GM18498 (cell line): ENCODE results near the gene VAPB.
"Not testable (repeated sequence)": the region's sequence is repeated elsewhere in the genome, so short reads cannot be mapped to it uniquely, and the experiment has no call there.

Experiments
- ATAC-seq: cut with Tn5 transposase; IDR thresholded peaks from one replicate; pipeline ENCODE4 v1.9.1; 2021; ENCODE audit warnings: mild to moderate bottlenecking, moderate library complexity; ENCODE audit not compliant: unreplicated experiment

Gene VAPB

DNA sequence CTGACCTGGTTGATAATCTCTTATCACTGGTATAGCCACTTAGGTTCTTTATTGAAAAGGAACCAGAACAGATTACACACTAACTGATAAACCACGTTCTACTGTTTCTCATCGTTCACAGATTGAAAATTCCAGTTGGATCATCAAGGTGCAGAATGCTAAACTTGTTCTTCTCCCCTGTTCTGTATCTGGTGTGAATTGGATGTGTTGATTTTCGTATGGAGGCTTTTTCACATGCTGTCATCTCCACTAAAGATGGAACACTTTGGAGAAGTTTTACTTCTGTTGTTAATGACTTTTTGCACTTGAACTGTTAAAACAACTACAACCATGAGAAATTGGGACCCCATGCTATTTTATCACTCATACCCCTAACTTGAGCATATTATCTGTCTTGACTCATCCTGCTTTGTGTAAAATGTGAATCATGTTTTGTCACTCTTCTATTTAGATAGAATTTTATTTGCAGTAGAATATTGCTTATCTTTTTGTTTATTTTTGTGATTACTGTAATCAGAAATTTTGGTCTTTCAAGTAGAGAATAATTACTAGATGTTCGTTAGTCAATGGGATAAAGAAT lies 17.5 kb downstream of the VAPB start:
- ATAC-seq: no peak

DNA sequence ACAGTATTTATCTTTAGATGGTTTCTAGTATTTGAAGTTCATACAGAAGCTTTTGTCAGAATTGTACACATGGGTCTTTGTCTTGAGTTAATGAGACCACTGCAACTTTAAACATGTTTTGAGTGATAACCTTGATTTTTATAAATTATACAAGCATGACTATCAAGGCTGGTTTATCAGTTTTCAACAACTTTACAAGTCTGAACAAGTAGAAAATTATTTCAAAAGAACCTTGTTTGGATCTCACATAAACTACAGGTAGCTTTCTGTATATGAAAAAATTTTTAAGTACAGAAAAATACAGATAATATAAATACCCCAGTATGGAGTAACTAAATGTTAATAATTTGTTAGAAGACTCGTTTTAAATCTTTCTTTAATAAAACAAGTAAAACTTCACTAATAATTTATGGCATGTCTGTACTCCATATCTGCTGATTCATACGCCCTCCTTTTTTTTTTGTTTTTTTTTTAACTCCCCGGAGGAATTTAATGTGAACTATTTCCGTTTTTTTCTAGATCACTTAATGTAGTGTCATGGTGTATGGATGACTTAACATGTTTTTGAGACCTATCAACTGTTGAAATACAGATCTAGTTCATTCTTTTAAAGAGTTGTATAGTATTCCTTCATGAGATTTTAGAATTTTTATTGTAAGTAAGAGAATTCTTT lies 18.3 kb downstream of the VAPB start:
- no peak for ATAC-seq

DNA sequence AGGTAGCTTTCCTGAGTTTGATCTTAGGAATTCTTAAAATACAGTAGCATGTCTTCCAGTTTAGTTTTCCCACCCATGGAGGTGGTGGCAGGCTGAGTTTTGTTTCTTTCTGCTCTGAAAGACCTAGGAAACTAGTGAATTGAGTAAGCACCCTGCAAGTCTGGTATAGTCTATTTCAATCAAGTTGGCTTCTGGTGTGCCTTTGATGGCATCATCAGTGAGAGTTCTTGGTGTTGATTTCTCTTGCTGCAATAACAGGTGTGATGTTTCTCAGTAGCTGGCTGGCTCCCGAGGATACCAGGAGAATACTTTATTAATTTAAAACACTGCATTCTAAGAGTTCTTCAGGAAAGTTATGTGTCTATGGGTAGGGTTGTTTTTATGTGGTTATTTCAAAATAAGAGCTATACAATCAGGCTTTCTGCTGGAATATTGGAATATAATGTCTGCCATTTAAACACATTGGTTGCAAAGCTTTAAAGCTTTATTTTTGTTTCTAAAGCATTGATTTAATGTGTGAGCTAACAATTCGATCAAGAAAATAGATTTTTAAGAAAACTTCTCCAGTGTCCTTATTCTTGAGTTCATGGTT lies 19.0 kb downstream of the VAPB start:
- no peak for ATAC-seq

DNA sequence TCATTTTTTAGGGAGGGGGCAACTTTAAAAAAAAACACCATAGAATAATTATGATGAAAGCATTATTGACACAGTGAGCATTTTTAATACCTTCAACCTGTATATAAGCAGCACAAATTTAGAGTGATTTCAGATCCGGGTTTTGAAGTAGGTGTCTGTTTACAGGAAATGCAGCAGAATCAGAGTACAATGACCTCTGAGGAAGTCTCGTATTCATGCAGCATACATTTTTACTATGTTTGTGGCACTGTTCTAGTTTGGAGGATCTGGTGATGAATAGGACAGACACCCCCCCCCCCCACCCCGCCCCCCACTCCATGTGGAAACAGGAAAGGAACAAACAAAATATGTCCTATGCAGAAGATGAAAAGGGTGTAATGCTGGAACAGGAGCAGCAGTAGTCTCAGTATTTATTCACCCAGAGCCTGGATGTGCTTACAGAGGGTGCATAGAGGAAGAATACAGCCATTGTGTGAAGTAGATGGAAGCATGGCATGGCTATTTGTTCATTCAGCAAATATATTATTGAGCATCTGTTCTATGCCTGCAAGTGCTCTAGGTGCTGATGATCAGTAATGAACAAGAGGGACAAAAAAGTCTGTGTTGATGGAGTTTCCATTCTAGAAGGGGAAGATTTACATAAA lies 19.7 kb downstream of the VAPB start:
- no peak for ATAC-seq

DNA sequence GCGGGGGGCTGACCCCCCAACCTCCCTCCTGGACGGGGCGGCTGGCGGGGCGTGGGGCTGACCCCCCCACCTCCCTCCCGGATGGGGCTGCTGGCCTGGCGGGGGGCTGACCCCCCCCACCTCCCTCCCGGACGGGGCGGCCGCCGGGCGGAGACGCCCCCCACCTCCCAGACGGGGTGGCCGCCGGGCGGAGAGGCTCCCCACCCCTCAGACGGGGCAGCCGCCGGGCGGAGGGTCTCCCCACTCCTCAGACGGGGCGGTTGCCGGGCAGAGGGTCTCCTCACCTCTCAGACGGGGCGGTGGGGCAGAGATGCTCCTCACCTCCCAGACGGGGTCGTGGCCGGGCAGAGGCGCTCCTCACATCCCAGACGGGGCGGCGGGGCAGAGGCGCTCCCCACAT lies 25.2 kb downstream of the VAPB start:
- not testable (repeated sequence) for ATAC-seq

DNA sequence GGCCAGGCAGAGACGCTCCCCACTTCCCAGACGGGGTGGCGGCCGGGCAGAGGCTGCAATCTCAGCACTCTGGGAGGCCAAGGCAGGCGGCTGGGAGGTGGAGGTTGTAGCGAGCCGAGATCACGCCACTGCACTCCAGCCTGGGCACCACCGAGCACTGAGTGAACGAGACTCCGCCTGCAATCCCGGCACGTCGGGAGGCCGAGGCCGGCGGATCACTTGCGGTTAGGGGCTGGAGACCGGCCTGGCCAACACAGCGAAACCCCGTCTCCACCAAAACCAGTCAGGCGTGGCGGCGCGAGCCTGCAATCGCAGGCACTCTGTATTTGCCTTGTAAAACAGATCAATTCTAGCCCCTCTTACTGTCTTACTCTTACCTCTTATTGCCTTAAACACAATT lies 25.8 kb downstream of the VAPB start:
- ATAC-seq: not testable (repeated sequence)

DNA sequence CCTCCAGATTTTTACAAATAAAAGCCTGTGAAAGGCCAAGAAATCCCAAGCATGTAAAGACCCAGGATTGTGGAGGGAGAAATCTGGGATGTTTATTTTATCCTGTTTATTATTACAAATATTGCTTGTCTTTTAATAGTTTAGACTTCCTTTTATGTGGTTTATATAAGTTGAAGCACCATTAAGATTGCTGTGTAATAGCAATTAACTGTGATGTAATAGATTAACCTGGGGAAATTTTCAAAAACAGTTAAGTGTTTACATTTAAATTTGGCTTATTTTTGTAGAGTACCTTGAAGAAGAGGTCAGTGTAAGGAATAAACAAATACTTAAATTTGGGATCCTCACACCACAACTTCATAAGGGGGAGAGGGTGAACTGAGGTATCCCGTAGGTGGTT lies 27.0 kb downstream of the VAPB start:
- no peak for ATAC-seq

DNA sequence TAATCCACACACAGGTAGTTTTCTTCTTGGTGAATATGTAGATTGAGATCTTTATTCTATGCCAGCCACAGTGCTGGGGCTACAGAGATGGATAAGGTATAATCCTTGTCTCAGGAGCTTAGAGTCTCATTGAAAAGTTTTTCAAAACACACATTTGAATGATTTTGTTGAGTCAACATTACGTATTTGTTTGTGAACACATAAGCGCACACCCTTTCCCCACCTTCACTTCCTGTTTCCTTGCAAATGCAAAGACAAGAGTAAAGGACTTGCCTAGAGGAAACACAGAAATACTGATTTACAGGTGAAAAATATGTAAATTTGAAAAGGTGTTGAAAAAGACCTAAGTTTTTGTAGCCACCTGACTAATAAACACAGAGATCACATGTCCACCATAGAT lies 27.8 kb downstream of the VAPB start:
- no peak for ATAC-seq

DNA sequence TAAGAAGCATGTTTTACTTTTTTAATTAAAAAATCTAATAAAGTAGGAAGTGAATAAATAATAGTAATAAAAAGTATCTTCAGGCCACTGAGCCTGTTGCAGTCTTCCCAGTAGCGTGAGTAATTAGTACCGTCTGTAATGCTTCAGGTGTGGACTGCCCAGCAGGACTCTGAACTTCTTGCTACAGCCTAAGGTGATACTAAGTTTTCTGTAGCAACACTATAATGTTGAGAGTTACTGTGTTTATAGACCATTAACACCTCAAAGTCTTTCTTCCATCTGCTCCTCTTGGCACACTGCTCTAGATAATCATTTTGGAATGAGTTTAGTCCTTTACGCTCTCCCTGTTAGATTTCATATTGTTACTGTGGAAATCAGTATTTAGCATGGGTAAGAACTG lies 28.4 kb downstream of the VAPB start:
- ATAC-seq: no peak

DNA sequence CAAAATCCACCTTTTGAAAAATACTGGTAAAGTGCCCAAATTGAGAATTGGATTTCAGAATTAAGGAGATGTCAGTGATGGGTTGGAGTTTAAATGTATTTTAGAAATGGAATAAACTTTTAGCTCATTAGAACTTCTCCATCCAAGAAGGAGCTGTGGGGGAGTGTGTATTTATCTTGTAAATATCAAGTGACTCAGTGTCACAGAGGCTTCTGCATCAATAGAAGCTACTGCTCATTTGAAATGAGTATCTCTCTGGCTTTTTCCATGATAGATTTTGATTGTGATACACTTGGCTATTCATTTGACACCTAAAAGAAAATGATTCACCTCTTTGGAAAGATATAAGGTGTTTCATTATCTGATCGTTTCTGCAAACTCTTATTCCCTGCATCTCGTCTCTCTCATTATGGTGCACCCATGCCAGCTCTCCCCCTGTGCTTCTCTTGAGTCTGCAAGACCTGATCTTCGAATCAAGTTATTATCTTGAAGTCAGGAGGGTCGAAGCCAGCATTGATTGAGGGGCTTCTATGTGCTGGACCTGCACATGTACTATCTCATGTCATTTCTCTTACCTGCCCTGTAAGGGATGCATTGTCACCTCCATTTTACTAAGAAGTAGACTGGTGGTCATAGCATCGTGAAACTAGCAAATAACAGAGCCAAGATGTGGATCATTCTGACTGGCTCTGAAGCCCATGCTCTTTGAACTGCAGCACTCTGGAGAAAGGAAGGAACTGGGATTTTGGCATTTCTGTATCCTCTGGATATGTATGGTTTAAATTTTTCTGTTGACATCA lies 30.1 kb downstream of the VAPB start:
- ATAC-seq: no peak

DNA sequence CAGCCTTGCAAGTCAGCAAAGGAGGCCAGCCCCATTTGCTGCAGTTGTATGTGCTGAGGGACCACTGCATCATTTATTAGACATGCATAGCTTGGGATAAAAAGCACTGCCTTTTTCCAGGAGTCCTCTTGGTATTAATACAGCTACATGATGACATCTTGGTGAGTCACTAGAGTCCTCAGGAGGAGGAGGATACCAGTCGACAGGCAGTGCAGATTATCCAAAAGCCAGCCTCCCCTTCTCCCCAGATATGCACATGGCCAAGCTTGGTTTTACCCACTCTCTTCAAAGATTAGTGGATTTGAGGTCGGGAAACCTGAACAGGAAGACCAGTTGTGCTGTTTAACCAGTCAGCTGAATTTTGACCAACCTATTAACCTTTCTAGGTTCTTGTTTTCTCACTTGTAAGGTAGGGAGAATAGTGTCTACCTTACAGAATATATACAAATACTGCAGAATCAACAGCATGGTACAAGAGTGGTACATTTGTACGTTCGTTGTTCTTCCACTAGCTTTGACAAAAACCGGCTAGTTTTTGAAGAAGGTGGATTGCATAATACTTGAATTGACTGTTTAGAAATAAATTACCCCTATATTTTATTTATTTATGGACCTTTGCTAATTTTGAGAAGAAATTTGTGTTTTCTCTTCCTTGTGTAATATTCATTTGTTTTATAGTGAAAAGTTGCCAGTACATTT lies 31.9 kb downstream of the VAPB start:
- no peak for ATAC-seq

DNA sequence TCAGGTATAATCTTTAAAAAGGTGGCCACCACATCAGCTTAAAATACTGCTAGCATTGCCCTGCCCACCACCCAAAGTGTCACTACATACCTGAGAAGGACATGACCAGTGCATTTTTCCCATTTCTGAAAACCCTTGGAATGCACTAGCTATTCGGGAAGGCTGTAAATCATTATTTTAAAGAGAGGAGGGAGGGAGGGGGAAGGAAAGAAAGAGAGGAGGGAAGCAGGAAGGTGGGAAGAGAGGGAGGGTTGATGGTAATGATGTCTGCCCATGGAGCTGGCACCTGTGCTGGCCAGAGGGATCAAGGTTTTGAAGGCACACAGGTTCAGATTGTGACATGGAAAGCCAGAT lies 32.4 kb downstream of the VAPB start:
- no peak for ATAC-seq

DNA sequence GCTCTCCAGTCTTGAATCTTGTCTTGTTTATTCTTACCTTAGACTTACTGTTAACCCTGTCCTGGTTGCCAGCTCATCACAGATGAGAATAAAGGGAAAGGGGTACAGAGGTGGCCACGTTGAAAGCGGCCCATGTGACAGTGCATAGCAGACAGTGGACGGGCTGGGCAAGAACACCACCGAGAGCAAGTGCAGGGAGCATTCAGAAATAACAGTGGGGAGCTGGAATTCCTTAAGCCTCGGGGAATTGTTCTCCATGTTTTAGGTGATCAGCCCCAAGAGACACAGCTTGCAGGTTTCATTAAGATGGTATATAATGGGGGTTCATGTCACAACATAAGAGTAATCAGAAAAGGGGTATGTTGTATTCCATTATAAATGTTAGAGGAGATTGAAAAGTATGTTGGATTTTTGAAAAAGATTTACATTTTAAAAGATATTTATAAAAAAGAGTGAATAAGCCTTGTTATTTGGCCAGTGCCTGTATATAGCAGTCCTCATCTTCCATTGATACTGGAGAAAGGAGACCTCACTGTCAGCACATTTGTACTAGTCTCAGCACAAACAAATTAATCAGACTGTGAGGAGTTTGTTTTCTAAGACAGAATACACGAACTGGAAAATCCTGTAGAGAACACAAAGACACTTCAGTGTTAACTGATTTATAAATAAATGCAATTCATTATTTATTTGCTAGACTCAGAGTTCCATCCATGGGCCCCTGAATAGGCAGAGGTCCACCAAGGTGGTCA lies 35.4 kb downstream of the VAPB start:
- no peak for ATAC-seq

DNA sequence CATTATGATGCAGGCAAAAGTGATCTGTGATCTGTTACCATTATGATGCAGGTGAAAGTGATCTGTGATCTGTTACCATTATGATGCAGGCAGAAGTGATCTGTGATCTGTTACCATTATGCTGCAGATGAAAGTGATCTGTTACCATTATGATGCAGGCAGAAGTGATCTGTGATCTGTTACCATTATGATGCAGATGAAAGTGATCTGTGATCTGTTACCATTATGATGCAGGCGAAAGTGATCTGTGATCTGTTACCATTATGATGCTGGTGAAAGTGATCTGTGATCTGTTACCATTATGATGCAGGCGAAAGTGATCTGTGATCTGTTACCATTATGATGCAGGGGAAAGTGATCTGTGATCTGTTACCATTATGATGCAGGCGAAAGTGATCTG lies 38.5 kb downstream of the VAPB start:
- not testable (repeated sequence) for ATAC-seq

DNA sequence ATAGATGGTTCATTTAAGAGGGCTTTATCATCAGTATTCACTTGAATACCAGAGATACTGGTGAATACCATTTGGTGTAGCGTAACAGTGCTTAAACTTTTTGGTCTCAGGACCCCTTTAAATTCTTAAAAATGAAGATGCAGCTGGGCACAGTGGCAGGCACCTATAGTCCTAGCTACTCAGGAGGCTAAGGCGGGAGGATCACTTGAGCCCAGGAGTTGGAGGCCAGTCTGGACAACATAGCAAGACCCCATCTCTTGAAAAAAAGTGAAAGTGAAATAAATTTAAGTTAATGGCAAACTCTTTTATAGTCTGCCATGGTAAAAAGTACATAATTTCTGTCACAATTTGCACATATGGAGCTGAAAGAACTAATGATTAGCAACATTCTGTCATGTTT lies 39.3 kb downstream of the VAPB start:
- no peak for ATAC-seq

DNA sequence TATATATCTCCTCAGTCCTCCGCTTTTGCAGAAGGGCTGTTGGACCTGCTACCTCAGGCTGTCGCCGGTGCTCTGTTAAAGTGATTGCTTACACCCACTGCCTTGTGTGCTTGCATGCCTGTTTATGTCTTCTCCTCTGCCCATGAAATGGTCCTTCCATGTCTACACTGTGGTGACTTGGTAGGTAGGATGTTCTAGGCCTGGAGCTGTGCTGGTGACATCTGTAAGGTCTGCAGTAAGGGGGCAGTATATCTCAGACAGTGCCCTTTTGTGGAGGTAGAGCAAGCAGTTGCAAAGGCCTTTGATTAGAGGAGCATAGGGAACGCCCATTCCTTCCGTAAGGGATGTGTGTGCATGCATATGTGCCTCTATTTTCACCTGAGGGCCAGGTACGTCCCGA lies 40.3 kb downstream of the VAPB start:
- no peak for ATAC-seq

DNA sequence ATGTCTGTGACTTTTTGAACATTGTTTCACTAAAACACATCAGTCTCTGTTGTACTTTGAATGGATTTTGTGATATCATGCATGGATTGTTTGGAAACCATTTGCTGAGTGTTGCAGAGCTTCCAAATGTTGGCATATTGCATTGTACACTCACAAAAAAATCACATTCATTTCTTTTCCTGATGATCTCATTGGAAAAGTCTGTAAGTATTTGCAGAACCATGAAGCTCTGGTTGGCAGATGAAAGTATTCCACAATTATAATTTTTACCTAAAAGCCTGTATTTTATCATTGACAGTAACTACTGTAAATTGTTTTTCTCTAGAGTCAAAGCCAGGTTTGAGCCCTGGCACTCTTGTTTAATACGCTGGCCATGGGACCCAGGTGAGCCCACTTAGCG lies 42.1 kb downstream of the VAPB start:
- ATAC-seq: no peak

DNA sequence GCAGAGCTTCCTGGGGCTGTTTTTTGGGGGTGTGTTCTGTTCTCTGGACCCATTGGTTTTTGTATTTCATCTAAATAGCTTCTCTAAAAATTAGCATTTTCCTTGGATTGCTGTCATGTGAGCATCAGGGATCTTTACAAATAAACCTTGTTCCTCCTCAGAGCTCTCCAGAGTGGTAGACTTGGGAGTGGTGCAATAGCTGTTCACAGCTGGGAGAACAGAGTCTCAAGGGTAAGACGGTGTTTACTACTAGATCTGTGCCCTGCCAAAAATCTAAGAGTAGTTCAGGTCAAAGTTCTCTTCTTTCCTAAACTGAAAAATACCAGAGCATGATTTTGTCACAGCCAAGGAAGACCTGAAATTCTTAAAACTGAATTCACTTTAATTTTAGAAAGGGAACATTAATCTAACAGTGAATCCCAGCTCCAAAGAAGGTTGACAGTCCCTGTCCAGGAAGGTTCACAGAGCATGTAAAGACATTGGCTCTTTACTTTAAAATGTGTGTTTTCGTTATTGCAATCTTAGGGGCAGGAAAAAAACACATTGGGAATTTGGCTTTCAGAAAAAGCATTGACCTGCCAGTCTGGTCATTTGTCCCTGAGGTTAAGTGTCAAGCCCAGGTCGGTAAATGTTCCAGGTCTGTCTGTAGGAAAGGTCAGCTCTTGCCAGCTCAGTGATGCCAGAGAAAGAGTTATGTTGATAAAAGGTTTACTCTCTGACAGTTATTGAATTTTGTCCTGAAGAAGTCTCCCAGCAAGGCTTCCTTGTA lies 43.3 kb downstream of the VAPB start:
- ATAC-seq: no peak

DNA sequence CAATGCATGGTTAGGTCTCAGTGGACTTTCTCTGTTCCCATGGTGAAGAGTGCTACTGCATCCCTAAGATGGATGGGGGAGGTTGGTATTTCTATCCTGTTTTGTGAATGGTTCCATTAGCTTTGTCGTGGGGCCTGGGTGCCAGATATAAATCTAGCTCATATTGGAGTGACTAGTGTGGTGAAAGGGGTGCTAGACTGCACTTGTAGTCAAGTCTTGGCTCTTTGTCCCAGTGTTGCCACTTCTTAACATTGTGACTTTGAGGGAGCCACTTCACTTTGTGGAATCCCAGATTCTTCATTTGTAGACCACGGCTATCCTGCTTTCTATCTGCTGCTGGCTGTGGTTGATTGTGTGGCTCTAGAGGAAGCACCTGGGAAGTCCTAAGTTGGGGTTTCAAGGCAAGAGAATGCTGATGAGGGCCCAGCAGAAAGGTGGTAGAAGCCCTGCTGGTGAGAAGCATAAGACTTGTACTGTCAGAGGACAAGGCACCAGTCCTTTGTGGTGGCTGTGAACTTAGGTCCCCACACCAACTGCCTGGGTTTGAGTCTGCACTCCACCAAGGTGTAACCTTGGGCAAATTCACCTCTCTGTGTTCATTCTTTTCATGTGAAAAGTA lies 44.1 kb downstream of the VAPB start:
- ATAC-seq: no peak
